Measurements from ENCODE around the gene PDE6H.

PDE6H gene

DNA sequence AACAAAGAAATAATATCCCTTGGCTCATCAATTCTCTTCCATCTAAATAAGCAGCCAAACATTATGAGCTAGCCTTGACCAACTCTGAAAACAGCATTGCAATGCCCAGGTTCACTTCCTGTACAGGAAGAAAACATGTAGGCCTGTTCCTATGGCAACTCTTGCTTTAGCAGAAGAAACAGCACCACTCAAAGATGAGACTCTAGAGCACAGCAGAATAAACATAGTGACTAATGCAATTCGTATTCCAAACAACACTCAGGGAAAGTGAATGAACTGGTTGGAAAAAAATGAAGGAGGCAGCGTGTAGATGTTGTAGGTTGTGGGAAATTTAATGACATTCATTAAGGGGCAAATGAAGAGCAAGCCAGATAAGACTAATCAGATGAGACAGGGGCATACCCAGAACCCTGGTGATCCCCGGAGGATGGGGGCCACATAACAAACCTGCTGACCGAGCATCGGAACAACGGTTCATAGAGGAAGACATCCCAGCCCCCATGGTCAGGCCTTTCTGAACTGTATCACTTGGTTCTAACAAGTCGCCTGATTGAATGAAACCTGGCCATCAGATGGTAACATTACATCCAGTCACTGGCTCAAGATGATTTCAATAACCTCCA is 20.4 kb upstream of the PDE6H start:
- peak; percentile 39 to 40 for ATAC-seq

DNA sequence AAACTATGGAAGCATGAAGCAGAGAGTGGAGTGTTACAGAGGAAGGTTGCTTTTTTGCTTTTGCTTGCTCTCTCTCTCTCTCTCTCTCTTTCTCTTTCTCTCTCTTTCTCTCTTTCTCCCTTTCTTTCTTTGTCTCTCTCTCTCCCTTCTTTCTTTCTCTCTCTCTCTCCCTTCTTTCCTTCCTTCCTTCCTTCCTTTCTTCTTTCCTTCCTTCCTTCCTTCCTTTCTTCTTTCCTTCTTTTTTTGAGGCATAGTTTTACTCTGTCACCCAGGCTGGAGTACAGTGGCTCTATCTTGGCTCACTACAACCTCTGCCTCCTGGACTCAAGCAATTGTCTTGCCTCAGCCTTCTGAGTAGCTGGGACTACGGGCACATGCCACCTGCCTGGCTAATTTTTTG is 19.1 kb upstream of the PDE6H start:
- no peak for ATAC-seq

DNA sequence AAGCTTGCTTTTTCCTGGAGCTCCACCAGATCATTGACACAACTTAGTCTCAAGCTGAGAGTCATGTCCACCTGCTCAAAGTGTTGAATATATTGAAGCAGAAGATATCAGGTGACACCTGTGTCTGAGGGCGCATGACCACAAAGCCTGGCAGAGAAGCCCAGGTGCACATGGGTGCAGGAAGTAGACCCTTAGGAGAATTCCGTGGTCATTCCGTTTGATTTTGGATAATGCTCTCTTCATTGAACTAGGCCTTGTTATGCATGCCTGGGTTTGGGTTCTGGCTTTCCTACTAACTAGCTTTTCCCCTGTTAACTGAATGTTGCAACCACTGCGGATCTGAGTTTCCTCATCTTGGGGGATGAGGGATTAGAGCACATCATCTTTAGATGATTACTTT is 18.6 kb upstream of the PDE6H start:
- no peak for ATAC-seq

DNA sequence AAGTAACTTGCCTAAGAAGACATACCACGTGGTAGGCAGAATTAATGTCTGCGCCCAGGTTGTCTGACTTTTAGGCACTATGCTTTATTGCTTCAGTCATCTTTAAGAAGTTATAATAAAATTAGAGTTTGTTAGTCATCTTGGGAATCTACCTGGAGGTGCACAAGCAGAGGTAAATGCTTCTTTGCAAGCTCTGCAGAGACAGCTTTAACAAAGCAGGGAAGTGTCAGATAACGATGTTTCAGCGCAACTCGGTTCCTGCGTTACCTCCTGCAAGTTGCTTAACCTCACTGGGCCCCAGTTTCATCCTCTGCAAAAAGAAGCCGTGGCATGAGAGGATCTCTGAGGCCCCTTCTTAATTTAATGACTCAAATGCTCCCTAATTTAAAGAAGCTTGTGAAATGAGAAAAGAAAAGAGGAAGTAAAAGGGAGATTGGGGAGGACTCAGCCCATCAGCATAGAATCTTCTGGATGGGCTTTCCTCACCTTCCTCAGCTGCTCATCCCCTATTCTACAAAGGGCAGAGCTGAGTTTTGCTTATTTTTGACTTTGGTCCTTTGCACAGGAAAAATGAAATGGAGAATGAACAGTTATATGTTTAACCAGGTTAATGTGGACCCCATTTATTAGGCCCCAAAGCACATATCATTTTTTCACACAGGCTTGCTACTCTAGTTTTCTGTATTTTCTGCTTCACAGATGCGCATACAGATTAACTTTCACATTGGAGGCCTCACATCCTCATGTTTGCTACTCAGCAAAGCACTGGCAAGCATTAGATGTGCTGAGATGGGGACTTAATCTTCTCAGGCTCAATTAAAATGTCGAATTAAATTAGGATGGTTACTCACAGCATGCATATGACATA is 16.6 kb upstream of the PDE6H start:
- peak; percentile 16 to 22 for ATAC-seq

DNA sequence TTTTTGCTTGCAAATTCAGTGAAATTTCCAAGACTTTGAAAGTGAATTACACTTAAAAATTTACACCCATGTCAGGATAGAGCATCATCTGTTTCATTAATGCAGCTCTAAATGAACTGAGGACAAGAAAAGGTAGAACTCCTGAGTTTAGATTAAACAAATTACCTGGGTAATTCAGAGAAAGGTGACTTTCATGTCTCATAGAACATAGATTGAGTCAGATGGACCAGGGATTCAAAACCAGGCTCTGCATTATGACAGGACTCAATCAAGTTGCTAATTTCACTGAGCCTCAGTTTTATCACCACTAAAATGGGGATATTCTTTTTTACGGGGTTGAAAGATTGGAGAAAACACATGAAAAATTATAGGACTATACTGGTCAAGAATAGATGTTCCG is 15.9 kb upstream of the PDE6H start:
- no peak for ATAC-seq

DNA sequence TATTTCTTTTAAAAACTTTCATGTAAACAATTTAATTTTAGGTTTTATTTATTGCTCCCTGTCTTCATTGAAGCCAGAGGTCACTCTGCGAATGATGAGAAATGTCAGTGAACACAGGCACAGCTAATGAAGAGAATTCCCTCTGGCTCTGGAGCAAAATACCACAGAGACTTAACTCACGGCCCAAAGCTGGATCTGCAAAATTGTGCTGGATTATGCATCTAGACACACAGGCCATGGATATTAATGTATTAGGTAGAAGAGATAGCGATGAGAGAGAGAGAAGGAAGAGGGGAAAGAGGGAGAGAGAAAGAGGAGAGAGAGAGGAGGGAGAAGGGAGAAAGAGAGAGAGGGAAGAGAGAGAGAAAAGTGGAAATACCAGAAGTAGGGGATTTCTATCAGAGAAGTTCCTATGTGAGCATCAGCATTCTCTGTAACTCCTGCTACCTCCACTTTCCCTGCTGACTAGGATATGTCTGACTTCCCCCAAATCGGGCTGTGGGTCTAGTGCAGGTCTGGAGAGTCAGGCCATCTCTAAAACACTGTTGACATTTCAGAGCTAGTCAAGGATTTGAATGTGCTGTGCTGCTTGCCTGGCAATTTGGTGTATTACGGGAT is 15.2 kb upstream of the PDE6H start:
- no peak for ATAC-seq

DNA sequence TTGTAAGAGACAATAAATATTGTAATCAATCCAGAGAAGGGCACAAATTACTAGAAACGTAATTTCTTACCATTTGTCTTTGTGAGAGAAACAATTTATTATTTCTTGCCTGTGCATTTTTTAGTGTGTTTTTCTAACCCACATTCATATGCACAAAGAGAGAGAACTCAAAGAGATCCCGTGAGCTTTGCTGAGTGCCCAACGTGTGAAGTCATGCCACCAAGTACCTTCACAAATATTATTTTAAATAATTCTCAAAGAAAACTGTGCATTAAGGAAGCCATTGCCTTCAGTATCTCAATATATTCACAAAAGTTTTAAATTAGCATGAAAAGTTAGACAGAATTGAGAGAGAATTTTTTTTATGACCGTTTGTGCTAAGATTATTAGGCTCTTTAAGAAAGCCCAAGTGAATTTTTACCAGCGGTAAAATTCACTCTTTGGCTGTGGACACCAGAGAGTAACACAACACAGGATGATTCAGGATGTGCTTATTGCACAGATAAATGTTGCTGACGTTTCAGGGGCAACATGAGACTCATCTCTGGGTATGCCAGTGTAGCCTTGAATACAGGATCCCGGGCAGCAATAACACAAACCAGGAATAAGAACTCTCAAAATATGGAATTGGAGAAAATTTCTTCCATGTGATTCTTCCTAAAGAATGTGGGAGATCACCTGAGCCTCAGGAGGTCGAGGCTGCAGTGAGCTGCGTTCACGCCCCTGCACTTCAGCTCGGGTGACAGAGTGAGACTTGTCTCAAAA is 14.3 kb upstream of the PDE6H start:
- ATAC-seq = peak; percentile 15 to 34

DNA sequence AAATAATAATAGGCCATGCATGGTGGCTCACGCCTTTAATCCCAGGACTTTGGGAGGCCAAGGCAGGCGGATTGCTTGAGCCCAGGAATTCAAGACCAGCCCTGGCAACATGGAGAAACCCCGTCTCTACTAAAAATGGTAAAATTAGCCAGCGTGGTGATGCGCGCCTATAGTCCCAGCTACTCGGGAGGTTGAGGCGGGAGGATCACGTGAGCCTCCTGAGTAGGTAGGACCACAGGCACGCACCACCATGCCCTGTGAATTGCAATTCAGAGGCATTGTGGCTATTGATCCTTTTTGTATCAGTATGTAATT is 13.8 kb upstream of the PDE6H start:
- ATAC-seq = no peak

DNA sequence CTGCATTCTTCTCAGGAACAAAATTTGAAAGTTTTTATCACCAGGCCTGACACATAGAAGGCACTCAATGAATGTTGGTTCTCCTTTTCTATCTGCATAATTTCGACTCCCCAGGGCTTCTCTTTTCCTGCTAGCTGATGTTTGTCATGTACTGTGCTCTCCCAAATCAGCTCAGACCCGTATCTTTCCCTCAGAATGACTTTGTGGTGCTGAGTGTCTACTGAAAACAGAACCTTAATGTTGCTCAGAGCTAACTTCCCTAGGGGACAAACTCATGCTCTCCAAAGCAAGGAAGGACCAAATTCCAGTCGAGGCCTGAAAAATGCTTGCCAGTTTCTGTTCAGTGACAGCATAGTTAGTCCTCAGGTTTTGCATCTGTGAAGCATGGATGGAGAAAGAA is 13.4 kb upstream of the PDE6H start:
- ATAC-seq = no peak

DNA sequence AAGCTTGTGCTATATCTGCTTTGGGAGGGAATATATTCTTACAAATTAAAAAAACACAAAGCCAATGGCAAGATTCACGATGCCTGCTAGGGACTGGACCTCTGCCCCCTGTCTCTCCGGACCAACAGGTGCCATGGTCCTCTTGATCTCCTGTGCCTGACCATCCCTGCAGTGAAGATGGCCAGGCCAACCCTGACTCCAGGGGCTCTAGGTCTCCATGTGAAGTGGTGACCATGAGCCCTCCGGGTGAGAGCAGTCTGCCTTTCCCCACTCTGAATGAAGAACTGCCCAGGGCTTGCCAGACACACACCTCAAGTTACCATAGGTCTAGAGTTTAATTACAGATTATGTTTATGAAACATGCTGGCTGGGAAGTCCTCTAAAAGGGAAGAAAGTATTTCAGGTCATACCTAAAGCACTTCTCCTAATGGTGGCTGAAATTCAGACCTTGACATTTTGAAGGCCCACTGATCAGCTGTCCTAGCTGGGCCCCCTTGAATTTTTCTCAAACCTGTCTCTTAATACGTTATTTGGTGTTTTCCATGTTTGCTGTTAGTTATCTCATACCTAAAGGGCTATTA is 12.8 kb upstream of the PDE6H start:
- ATAC-seq = no peak

DNA sequence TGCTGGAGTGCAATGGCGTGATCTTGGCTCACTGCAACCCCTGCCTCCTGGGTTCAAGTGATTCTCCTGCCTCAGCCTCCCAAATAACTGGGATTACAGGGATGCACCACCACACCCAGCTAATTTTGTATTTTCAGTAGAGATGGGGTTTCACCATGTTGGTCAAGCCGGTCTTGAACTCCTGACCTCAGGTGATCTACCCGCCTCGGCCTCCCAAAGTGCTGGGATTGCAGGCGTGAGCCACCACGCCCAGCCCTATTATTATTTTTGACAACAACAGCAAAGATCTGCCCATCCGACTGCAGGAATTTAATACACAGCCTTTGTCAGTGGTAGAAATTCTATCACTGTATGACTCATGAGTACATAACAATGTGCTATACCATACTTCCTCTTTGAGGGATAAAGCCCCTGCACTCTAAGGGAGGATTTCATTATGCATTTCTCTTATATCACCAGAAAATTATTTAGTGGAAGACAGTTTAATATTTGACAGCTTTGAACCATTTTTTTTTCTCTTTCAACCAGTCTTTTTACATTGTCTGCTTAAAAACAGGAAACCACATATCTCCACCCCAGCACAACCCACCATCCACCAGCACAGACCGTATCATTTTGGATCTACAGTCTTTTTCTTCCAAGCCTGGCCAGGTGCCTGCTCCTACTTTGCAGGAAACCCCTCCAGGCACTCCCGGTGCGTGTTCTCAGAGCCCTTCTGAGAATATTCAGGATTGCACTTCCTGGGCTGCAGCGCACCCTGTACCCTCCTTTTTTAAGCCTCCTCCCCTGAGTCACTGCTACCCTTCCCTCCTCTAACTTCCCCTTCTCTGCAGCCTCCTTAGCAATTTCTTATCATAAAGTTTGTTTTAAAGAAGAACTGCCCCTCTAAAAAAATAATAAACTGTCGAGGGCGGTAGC is 12.0 kb upstream of the PDE6H start:
- peak; percentile 46 to 52 for ATAC-seq

DNA sequence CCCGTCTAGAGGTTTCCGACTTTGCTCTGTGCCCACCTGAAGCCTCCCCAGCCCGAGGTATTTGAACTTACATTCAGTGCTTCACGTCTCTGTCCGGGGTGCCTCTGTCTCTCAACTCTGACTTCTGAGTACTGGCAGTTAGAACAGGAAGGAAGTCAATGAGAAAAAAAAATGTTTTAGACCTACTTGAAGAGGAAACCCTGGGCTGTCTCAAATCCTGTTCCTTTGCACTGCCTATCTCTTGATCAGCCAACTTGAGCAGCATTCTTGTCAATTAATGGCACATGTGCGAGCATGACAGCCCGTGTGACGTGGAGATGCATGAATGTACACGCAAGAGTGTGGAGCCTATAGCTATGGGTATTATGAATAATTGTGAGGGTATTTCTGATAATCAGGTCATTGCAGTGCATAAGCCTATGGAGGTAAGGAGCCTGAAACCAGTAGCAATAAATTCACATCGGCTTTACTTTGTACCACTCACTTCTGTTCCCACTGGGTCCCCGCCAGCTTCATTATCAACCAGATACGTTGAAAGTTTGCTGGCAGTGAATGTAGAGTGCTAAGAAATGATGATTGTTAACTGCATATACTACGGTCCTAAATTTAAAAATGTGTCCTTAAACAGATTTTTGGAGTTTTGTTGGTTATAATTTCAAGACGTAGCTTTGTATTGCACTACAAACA is 11.2 kb upstream of the PDE6H start, which contains the start of gene ARHGDIB:
Gene ARHGDIB, minus strand, starts transcription at position 136 of the 687 bp plus-strand sequence. CDS start 10,889 bp downstream, outside the sequence.
- peak; percentile 69 to 75 for ATAC-seq

DNA sequence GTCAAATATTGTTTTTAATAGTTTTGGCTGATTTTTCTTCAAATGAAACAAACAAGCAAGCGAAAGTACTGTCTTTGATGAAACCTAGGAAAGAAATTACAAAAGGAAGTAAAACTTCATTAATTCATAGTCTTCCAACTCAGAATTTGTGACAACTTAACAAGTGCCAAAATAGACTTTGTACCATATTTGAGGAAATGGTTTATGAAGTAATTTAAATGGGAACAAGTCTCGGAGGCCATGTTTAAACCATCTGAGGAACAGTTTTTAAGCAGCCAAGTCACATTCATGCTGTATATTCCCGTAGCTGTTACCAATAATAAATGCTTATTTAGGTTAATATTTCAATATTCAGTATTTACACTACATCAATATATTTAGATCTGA is 10.7 kb upstream of the PDE6H start:
- ATAC-seq = no peak

DNA sequence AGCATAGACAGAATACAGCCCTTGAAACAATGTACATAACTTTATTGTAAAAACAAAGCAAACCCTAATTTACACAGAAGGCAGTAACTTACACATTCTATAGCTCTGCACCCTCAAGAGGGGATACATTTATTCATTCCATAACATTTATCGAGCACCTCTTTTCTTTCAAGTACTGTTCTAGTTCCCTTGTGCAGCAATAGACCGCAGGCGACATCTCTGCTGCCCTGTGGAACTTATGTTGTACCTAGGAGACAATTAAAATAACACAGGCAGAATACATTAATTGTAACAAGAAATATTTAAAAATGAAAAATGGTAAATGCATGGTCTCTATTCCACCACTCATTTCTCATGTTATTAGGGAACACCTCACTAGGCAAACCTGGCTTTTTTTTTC is 10.0 kb upstream of the PDE6H start:
- ATAC-seq = no peak

DNA sequence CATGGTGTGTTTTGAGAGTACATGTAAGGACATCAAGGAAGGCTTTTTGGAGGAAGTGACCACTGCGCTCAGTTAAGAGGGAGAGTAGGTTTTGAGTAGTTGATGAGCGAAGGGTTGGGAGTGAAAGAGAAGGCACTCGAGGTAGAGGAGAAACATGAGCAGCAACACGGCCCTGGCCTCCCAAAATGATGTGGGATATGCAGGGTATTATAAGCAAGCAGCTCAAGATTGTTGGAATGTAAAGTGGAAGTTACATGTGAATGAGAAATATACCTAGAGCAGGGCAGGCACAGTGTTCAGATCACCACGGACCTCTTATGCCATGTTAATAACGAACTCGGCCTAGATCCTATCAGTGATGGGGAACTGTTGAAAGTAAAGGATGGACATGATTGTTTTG is 9.3 kb upstream of the PDE6H start:
- ATAC-seq = no peak

DNA sequence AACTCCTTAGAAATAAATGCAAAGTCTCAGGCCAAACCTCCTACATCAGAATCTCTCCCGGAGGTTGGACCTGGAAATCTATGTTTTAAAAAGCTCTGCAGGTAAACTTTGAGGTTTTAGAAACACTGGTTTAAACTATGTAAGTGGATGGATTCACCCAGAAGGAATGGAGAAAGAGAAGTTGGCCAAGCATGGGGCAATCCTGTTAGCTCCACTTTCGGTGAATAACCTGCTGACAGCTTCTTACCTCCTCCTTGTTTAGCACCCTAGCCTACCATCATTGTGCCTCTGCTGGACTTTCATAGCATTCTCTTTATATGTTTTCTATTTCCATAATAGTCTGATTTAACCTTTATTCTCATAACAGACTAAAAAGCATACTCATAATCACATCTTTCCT is 8.4 kb upstream of the PDE6H start:
- ATAC-seq = no peak

DNA sequence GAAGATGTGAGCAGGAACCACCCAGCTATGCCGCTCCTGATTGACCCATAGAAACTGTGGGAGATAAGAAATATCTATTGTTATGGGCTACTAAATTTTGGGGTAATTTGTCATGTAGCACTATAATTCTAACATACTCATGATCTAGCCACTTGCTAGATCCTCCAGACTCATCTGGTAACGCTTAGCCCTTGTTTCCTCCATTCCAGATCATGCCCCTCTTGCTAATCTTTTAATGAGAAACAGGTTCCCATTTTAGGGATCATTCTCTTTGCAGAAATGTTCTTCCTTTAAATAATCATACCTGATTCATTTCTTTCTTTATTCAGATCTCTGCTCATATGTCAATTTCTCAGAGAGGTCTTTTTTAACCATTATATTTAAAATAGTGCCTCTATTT is 7.6 kb upstream of the PDE6H start:
- no peak for ATAC-seq

DNA sequence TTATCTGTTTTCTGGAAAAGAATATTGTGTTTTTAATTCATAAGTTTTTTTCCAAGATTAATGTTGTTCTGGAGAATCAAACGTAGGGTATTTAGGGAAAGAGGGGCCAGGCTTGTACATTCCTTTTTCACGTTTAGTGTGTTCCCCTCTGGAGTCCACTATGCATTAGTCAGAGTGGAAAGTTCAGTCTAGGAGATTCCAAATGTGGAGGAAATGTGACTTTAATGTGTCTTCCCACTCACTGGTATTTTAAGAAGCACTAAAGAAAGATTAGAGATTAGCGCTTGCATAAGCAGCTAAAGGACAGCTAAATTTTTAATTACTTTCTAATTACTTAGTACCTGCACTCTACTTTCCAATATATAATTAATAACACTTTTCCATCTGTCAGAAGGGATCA is 4.4 kb upstream of the PDE6H start:
- ATAC-seq = no peak

DNA sequence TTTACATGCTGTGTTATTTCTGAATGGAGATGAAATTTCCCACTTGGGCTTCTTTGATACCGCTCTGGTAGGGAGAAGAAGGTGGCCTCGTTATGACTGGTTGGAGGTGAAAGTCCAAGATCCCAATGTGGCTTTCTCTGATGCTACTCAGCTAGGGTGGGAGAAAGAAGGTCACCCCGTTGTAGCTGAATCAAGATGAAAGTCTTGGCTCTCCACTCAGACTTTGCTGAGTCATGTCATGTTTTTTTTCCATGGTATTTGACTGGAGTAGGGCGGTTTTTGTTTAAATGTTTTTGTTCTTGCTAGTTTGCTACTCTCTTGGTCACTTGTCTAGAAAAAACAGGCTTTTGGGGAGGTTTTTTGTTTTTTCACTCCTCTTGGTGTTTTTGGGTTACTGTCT is 2.4 kb upstream of the PDE6H start:
- no peak for ATAC-seq

DNA sequence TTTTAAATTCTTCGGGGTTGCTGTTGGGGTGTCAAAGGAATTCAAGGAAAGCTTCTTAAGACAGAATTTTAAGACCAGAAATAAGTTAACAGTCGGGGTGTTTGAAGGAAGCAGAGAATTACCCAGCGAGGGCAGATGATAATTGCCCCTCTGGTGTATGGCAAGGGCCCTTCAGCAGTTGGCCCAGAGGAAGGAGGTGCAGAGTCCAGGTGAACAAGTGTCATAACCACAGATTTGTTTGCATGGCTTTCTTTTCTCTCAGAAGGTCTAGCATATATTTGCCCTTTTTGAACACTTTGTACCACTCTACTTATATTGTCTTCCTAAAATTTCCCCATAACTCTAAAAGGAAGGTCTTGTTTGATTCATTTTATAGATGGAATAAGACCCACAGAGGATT is 1.8 kb downstream of the PDE6H start:
- ATAC-seq = no peak

DNA sequence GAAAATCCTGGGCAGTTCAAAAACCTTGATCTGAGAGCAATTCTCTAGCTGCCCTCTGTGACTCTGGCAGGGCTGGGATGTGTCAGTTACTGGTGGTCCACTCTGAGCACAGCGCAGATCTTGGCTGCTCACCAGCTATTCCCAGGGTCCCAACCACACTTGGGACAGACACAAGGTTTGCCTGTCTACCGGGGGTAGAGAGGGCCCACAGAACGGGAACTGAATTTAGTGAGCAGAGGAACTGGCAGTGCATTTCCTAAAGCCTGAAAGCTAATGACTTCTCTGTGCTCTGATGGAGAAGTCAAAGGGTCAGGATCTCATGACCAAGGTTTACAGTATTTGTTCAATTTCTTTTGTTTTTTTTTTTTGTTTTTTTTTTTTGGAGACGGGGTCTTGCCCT is 2.6 kb downstream of the PDE6H start:
- no peak for ATAC-seq
